MCF 10A (cell line): ENCODE measurements around the gene CPNE5. TPM values are rescaled to one million over a fixed set of nuclear protein-coding genes. Genes with fewer than 3 reads are reported as not detected.

ENCODE experiments used
- BruUV-seq: library from RNA; stranded (reverse); fragments of 400-500 nt; replicated peaks from 2 replicates; lab custom pipeline; 2021; lab: Mats Ljungman, UMichigan
- CTCF ChIA-PET: fragments of 300-600 bp; sonication (Branson Sonifier 250); formaldehyde crosslinking; extraction: SDS; loops from one replicate; lab custom pipeline; 2021; ENCODE audit warnings: antibody characterized with exemption, inconsistent platforms; lab: Yijun Ruan, JAX
- POLR2A ChIA-PET: fragments of 300-600, 350-650 bp; sonication (Branson Sonifier 250); formaldehyde crosslinking; extraction: SDS; loops from one replicate; lab custom pipeline; 2020; ENCODE audit warnings: antibody characterized with exemption, inconsistent platforms; lab: Yijun Ruan, JAX
- DNase-seq: peaks from one replicate; pipeline ENCODE4 v3.0.0-alpha.2; 2018; ENCODE audit not compliant: unreplicated experiment
- H3K27ac Mint-ChIP-seq: one replicate; pipeline ENCODE4 v1.8.0; 2022; ENCODE audit warnings: mild to moderate bottlenecking, low read depth, mixed read lengths; ENCODE audit not compliant: unreplicated experiment
- H3K27me3 Mint-ChIP-seq: one replicate; pipeline ENCODE4 v1.8.0; 2022; ENCODE audit warnings: mixed read lengths; ENCODE audit not compliant: insufficient read depth, unreplicated experiment
- H3K36me3 Mint-ChIP-seq: one replicate; pipeline ENCODE4 v1.8.0; 2022; ENCODE audit warnings: mild to moderate bottlenecking, moderate library complexity, mixed read lengths; ENCODE audit not compliant: insufficient read depth, unreplicated experiment
- H3K4me1 Mint-ChIP-seq: one replicate; pipeline ENCODE4 v1.8.0; 2022; ENCODE audit warnings: mixed read lengths; ENCODE audit not compliant: insufficient read depth, unreplicated experiment
- H3K4me3 Mint-ChIP-seq: one replicate; pipeline ENCODE4 v1.8.0; 2022; ENCODE audit warnings: mild to moderate bottlenecking, moderate library complexity, mixed read lengths; ENCODE audit not compliant: unreplicated experiment
- H3K9me3 Mint-ChIP-seq: one replicate; pipeline ENCODE4 v1.8.0; 2022; ENCODE audit warnings: mixed read lengths; ENCODE audit not compliant: unreplicated experiment
- CTCF ChIP-seq: fragments of 200-600 bp; IDR thresholded peaks from one replicate; pipeline ENCODE4 v1.8.0; 2022; ENCODE audit warnings: antibody characterized with exemption, mild to moderate bottlenecking; ENCODE audit not compliant: unreplicated experiment
- intact Hi-C: fragments of 100-400 bp; cut with micrococcal nuclease; formaldehyde crosslinking; loops from 2 replicates; pipeline ENCODE4 v1.14.1; 2022
- total RNA-seq: library from RNA; stranded (reverse); gene quantifications from 2 replicates; pipeline ENCODE4 v1.2.3, GENCODE V29; 2022

Gene CPNE5
- total RNA-seq, 1 experiment from 2014 or later = not detected

- H3K36me3 Mint-ChIP-seq = peaks cover 45% of the 10 kb centered on the region
- BruUV-seq = no TSS peak
- intact Hi-C loops = no loop called here
- H3K9me3 Mint-ChIP-seq = no peaks in the 10 kb centered on the region
- no peak for TF ChIP-seq CTCF
- no peak for DNase-seq
- no peaks in the 10 kb centered on the region for H3K27me3 Mint-ChIP-seq
- H3K4me1 Mint-ChIP-seq = peaks cover 22% of the 10 kb centered on the region
- no peak overlapping the region for H3K4me3 Mint-ChIP-seq
- H3K27ac Mint-ChIP-seq = no peak overlapping the region
- POLR2A ChIA-PET = no interaction called here
- CTCF ChIA-PET = interaction anchor here (0.5 to 1.1 kb wide), 3 partner anchors 10 to 339 kb away, joined by 3 to 4 read pairs (median 4); no protein-coding TSS in a partner anchor
These were observed 16.5 kb upstream of the CPNE5 start for GRCh38 chr6:36855750-36856149.

GRCh38 chr6:36853325-36853724 is 14.1 kb upstream of the CPNE5 start:
- BruUV-seq = no TSS peak
- no peaks in the 10 kb centered on the region for H3K9me3 Mint-ChIP-seq
- H3K27ac Mint-ChIP-seq = peak overlapping the region; percentile 11
- H3K4me1 Mint-ChIP-seq = peaks cover 17% of the 10 kb centered on the region
- CTCF ChIA-PET = interaction anchor here (0.5 to 5.2 kb wide), 7 partner anchors 87 to 832 kb away, joined by 3 to 64 read pairs (median 6); no protein-coding TSS in a partner anchor
- intact Hi-C loops = no loop called here
- POLR2A ChIA-PET = interaction anchor here (0.5 to 2.8 kb wide), 7 partner anchors 9 to 467 kb away, joined by 3 to 18 read pairs (median 3); partner anchors contain the start of gene PPIL1
- peak; percentile 60 for DNase-seq
- no peak for TF ChIP-seq CTCF
- H3K4me3 Mint-ChIP-seq = no peak overlapping the region
- no peaks in the 10 kb centered on the region for H3K27me3 Mint-ChIP-seq
- H3K36me3 Mint-ChIP-seq = peaks cover 40% of the 10 kb centered on the region

GRCh38 chr6:36852481-36853147 is 13.4 kb upstream of the CPNE5 start:
- POLR2A ChIA-PET = interaction anchor here (0.6 to 2.8 kb wide), 9 partner anchors 10 to 238 kb away, joined by 3 to 18 read pairs (median 3); partner anchors contain the start of gene PPIL1
- DNase-seq = no peak
- peaks cover 40% of the 10 kb centered on the region for H3K36me3 Mint-ChIP-seq
- BruUV-seq = no TSS peak
- peaks cover 17% of the 10 kb centered on the region for H3K4me1 Mint-ChIP-seq
- H3K27me3 Mint-ChIP-seq = no peaks in the 10 kb centered on the region
- peak overlapping the region; percentile 11 for H3K27ac Mint-ChIP-seq
- no peak overlapping the region for H3K4me3 Mint-ChIP-seq
- peak; percentile 8 for TF ChIP-seq CTCF
- CTCF ChIA-PET = interaction anchor here (0.6 to 5.2 kb wide), 13 partner anchors 8 to 254 kb away, joined by 3 to 64 read pairs (median 3); no protein-coding TSS in a partner anchor
- intact Hi-C loops = no loop called here
- no peaks in the 10 kb centered on the region for H3K9me3 Mint-ChIP-seq

- intact Hi-C loops = loop anchor here (1.0 kb wide), 2 partner anchors 85 to 167 kb away; no protein-coding TSS in a partner anchor
- no peaks in the 10 kb centered on the region for H3K9me3 Mint-ChIP-seq
- peaks cover 33% of the 10 kb centered on the region for H3K36me3 Mint-ChIP-seq
- ChIA-PET CTCF (interaction anchor here (0.6 to 5.2 kb wide), 18 partner anchors 9 to 719 kb away, joined by 3 to 64 read pairs (median 3); no protein-coding TSS in a partner anchor), POLR2A (interaction anchor here (0.6 to 2.8 kb wide), 5 partner anchors 11 to 237 kb away, joined by 3 to 18 read pairs (median 4); partner anchors contain the start of gene PPIL1)
- no peak overlapping the region for H3K4me3 Mint-ChIP-seq
- DNase-seq = no peak
- BruUV-seq = no TSS peak
- TF ChIP-seq CTCF = no peak
- H3K27ac Mint-ChIP-seq = peak overlapping the region; percentile 7
- no peaks in the 10 kb centered on the region for H3K27me3 Mint-ChIP-seq
- peaks cover 17% of the 10 kb centered on the region for H3K4me1 Mint-ChIP-seq
These were observed 12.4 kb upstream of the CPNE5 start for GRCh38 chr6:36851626-36852025.
